HG02840 (cell line): ENCODE results near the gene DLGAP1.
"Not testable (repeated sequence)": the region's sequence is repeated elsewhere in the genome, so short reads cannot be mapped to it uniquely, and the experiment has no call there.

Experiments used
- ATAC-seq: cut with Tn5 transposase; IDR thresholded peaks from one replicate; pipeline ENCODE4 v1.9.1; 2021; ENCODE audit warnings: mild to moderate bottlenecking, moderate library complexity, moderate number of reproducible peaks; ENCODE audit not compliant: unreplicated experiment, low FRiP score

DLGAP1 gene

DNA sequence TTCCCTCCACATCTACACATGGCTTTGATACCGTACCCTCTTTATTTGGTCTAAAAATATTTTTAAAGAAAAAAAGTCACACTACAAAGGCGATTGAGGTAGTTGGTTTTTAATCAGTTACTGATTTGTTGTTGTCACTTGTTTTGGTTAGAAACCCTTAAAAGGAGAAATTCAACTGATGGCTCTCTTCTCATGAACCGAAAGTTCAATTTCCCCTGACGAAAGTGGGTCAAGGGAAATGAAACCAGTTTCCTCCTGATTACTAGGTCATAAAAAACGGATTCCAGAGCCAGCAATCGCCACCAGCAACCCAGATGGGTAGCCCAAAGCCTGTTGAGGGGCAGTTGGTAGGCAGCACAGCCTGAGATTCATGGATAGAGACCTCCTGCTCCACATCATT is 63.2 kb downstream of the DLGAP1 start:
- ATAC-seq, result no peak

- ATAC-seq, result no peak
Observed at GRCh38 chr18:4385876-4386275, 69.2 kb downstream of the DLGAP1 start.

DNA sequence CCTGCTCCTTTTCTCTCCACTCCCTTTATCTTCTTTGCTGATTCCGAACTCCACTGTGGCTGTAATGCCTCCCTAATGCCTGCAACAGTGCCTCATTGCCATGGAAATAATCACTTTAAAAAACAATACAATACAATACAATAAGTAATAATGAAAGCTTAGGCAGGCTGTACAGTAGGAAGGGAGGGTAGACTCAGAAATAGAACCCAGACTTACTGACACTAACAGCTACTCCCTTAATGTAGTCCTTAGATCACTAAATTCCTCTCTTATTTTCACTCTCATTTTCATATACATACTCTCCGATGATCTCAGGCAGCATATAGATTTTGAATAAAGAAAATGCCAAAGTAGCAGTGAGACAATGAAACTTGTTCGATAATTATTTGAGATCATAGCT is 70.2 kb downstream of the DLGAP1 start:
- no peak for ATAC-seq

- ATAC-seq, result no peak
Observed at GRCh38 chr18:4374564-4374963, 80.5 kb downstream of the DLGAP1 start.

DNA sequence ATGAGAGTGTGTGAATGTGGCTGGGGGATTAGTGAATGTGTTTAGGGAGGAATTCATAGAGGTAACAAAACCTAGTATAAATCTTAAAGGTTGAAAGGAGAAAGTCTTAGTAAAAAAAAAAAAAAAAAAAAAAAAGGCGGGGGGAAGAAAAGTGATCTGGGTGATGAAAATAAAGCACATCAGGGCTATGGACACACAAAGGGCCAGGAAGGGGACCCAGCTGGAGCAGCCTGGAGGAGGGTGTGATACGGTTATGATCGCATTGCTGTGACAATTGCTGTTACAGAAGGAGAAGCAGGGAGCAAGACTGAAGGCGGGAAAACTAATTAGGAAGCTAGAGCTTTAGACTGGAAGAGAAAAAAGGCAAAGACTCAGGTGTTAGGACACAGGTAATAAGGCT is 85.4 kb downstream of the DLGAP1 start:
- no peak for ATAC-seq

DNA sequence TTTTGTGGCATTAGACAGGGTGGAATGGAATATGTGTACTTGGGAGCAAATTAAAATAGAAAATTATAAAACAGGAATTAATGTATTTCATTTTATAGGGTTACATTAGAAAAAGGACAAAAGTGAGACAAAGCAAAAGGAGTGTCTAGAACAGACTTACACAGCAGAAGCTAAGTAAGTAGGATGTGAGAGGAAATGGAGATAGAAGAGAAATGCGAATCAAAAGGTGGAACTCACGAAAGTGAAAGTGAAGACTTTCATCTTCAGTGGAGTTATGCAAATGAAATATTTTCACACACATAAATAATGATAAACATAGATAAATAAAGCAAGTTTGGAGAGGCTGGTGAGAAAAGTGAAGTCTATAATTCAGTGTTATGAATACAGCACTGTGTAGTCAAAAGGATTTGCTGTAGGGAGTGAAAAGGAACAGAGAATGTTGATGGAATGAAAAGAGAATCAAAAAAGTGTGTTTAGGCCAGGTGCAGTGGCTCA is 94.8 kb downstream of the DLGAP1 start:
- ATAC-seq, result no peak

- no peak for ATAC-seq
Observed at GRCh38 chr18:4358618-4359017, 96.5 kb downstream of the DLGAP1 start.

- no peak for ATAC-seq
Observed at GRCh38 chr18:4357579-4357978, 97.5 kb downstream of the DLGAP1 start.

- no peak for ATAC-seq
Observed at GRCh38 chr18:4356929-4357328, 98.2 kb downstream of the DLGAP1 start.

DNA sequence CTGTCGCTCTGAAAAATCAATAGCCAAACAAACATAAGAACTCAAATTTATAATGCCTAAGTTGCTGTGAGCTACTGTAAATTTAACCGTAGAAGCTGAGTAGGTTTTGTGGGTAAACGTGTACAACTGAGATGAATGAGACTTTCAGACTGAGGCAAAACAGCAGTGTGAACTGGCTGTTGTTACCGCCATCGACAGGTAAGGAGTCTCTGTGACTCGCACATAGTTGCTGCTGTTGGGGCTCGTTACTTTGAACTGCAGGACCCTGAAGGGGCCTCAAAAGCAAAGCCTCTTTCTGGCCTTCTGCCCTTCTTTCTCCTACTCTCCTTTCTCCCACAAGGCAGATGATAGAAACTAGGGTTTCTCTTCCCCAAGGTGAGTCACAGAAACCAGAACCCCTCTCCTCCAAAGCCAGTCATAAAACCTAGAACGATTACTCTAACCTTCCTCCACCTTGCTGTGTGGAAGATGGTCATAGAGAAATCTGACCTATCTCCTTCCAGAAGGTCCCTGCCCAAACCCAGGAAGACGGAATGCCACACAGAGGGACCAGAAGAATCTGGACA is 101.2 kb downstream of the DLGAP1 start:
- ATAC-seq, result no peak

DNA sequence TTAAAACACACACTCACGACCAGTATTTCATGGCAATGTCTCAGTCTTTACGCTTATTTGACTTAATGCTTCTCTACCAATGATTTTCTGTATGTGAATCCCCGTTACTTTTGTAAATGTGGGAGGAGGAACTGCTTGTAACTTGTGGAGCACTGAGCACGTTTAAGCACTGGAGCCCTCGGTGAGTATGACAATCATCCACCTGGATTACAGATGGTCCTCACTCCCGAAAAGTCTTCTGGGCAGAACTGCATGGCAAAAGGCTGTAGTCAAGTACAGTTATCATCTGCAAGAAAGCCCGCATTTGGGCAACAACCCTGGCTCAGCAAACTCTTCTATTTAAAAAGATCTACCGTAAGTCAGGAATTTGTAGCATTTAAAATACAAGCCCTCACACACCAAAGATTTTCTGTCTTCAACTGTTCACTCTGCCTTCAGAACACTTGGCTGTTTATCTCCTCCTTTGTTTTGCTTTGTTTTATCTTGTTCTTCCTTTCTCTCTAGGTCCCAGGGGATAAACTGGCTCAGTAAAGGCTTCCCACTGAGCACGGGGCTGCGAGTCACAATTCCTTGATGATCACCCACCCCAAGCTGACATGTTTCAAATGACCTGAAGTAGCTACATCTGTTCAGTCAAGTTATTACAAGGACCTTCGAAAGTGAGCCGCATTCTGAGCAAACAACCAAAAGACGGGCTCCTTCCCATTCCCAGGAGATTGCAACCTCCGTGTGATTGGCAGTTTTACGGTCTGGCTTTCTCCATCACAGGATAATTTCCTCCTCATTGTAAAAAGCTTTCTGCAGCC is 102.2 kb downstream of the DLGAP1 start:
- ATAC-seq, result no peak

GRCh38 chr18:4351005-4351404 is 104.1 kb downstream of the DLGAP1 start:
- ATAC-seq, result no peak

DNA sequence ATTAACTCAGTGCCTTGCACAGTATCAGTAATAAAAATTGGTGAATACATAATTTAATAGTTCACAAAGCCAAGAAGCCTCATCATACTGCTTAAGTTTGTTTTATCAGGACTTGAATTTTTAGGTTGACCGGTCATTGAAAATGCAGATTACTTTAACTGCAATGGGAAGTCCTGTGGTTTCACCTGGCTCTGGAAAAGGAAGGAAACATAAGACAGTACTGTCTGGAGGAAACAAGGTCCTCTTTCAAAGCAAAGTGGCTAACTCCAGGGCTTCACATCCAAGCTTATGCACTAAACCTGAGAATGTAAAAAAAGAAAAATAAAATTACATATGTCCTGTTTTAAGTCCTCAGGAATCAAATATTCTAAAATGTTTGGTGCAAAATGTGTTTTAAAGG is 119.7 kb downstream of the DLGAP1 start:
- ATAC-seq, result no peak

DNA sequence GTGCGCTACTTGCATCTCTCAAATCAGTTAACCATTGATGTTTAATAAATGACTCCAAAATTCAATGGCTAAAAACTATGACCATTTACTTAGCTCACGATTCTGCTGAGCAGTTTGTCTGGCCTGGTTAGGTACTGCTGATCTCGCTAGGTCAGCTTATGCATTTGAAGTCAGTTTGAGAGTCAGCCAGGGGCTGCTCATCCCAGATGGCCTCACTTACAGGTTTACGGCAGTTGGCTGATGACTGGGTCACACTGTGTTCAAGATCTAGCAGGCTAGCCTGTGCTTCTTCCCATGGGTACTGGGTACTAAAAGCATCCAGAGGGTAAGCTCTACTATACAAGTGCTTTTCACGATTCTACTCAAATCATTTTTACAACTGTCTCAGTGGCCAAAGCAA is 122.1 kb downstream of the DLGAP1 start:
- ATAC-seq, result no peak

- no peak for ATAC-seq
Observed at GRCh38 chr18:4319738-4320677, 135.1 kb downstream of the DLGAP1 start.

- no peak for ATAC-seq
Observed at GRCh38 chr18:4318311-4318710, 136.8 kb downstream of the DLGAP1 start.

DNA sequence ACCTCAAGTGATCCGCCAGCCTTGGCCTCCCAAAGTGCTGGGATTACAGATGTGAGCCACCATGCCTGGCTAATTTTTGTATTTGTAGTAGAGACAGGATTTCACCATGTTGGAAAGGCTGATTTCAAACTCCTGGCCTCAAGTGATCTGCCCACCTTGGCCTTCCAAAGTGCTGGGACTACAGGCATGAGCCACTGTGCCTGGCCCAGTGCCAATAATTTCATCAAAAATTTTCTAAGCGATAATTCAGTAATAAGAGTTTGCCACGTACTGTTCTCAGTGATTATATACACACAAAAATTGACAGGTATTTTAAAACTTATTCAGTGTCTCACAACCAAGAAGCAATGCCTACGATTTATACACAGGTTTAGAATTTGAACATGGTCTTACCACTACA is 143.2 kb downstream of the DLGAP1 start:
- ATAC-seq, result not testable (repeated sequence)

DNA sequence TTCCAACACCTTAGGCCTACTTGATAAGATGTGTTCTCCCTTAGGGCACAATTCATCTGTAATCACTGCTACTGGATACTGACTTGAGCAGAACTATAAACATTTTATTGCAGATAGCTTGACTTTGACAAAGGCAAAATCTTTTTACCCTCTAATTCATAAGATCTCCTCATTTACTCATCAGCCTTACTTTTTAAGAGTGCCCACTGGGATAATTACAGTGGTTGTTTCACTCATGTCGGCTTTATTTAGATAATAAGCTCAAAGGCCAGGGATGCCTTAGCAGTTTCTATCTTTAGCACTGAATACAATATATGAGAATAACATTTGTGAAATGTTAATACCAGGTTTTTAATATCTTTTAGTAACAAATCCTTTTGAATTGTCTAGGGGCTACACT is 144.0 kb downstream of the DLGAP1 start:
- no peak for ATAC-seq

DNA sequence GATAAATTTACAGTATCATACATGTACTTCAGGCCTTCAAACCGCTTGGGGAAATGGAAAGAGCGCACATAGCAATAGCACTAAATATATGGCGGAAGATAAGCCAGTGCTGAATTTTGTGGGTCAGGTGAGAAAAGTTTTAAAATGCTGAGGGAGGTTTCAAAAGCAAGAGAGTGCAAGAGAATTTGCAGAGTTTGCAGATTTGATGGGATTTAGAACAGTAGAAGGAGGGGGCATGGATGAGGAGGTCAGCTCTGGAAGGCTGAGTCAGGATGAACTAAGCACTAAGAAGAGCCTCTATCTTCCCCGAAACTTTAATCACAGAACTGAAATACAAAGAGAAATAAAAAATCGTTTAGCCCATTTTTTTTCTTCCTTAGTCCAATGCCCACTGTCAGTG is 145.9 kb downstream of the DLGAP1 start:
- no peak for ATAC-seq

- no peak for ATAC-seq
Observed at GRCh38 chr18:4308576-4308975, 146.5 kb downstream of the DLGAP1 start.

DNA sequence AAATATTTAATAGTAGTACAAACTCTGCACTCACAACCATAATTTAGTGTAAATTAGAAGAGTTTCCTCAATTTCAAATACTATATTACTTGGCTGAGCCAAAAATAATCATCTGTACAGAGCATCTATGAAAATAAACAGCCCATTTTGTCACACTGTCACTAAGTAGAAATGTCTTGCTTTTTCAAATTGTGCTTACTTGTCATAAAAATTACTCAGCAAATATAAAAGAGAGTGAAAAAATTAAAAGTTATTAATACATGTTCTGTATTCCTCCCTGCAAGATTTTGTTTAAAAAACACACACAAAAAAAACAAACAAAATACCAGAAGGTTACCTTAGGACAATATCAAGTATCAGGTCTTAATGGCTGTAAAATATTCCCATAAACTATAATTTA is 155.7 kb downstream of the DLGAP1 start:
- ATAC-seq, result no peak
